RWPE2 (cell line): ENCODE data around the gene VSTM5.

Experiments
- ATAC-seq: fragments of 200-7000 bp; cut with Tn5 transposase; 3 replicates; pipeline ENCODE4 v1.9.1; 2021; ENCODE audit warnings: low read depth
- DNase-seq: peaks from one replicate; pipeline ENCODE4 v3.0.0-alpha.2; 2020; ENCODE audit warnings: low spot score
- H3K27ac ChIP-seq: fragments of 450-650 bp; 2 replicates; pipeline ENCODE4 v1.5.1; 2017; ENCODE audit warnings: mild to moderate bottlenecking; ENCODE audit not compliant: poor library complexity, severe bottlenecking
- H3K27me3 ChIP-seq: fragments of 250-450 bp; sonication (Bioruptor Pico); 2 replicates; pipeline ENCODE4 v1.5.1; 2021; ENCODE audit warnings: mild to moderate bottlenecking, moderate library complexity; ENCODE audit not compliant: insufficient read depth, poor library complexity, severe bottlenecking
- H3K36me3 ChIP-seq: fragments of 250-450 bp; sonication (Bioruptor Pico); 2 replicates; pipeline ENCODE4 v1.5.1; 2020; ENCODE audit warnings: low read depth, mild to moderate bottlenecking, moderate library complexity
- H3K4me1 ChIP-seq: fragments of 250-450 bp; sonication (Bioruptor Pico); 2 replicates; pipeline ENCODE4 v1.5.1; 2021; ENCODE audit warnings: mild to moderate bottlenecking, moderate library complexity; ENCODE audit not compliant: insufficient read depth, poor library complexity, severe bottlenecking
- H3K4me3 ChIP-seq: fragments of 250-450 bp; sonication (Bioruptor Pico); 2 replicates; pipeline ENCODE4 v1.5.1; 2021; ENCODE audit warnings: mild to moderate bottlenecking, moderate library complexity; ENCODE audit not compliant: severe bottlenecking
- H3K9me3 ChIP-seq: fragments of 250-450 bp; sonication (Bioruptor Pico); 2 replicates; pipeline ENCODE4 v1.5.1; 2021; ENCODE audit warnings: mild to moderate bottlenecking, moderate library complexity; ENCODE audit not compliant: severe bottlenecking
- CTCF ChIP-seq: fragments of 450-650 bp; IDR thresholded peaks from one replicate; pipeline ENCODE4 v1.5.1; 2017; ENCODE audit warnings: mild to moderate bottlenecking, moderate library complexity; ENCODE audit not compliant: poor library complexity, severe bottlenecking

The VSTM5 gene

DNA sequence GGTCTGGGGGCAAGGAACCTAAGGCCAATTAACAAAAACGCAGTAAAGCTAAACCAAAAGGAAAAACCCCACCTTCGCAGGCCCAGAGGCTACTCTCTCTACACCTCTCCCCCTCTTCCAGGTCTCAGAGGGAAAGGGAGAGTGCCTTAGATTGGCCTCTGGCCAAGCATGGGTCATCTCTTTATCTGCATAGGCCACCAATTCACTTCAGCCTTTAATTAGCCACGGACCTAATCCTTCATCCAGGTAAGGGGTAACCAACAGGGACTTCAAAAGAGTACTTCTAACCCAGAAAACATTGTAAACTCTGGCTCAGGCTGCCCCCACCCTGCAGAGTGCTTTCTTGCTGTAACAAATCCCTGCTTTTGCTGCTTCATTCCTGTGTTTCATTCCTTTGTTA is 9.4 kb downstream of the VSTM5 start:
- H3K27me3 ChIP-seq = no peaks in the 10 kb centered on the region
- no peak for ATAC-seq
- TF ChIP-seq CTCF = no peak
- no peak overlapping the region for H3K27ac ChIP-seq
- no peaks in the 10 kb centered on the region for H3K36me3 ChIP-seq
- no peak overlapping the region for H3K4me3 ChIP-seq
- H3K9me3 ChIP-seq = no peaks in the 10 kb centered on the region
- DNase-seq = no peak
- H3K4me1 ChIP-seq = no peaks in the 10 kb centered on the region

DNA sequence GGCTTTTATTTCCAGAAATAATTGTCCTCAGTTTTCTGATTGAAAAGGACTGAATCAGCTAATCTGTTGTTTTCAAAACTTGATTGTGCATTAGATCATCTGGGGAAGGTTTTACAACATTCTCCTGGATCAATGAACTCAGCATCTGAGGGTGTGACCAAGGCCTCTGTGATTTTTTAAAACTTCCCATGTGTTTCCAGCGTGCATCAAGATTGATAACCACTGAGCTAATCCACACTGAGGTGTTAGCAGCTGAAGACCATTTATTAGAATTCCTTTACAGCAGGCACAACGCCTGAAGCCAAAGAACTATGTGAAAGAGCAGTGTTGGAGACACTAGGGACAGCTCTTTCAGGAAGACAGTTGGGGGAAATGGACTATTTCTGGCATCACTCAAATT is 10.2 kb downstream of the VSTM5 start:
- Histone ChIP-seq H3K27me3 (no peaks in the 10 kb centered on the region), H3K9me3 (no peaks in the 10 kb centered on the region), H3K4me3 (no peak overlapping the region), H3K27ac (no peak overlapping the region), H3K4me1 (no peaks in the 10 kb centered on the region), H3K36me3 (no peaks in the 10 kb centered on the region)
- DNase-seq (no peak), ATAC-seq (no peak)
- no peak for TF ChIP-seq CTCF

GRCh38 chr11:93838967-93839366 is 11.5 kb downstream of the VSTM5 start:
- DNase-seq (no peak), ATAC-seq (no peak)
- Histone ChIP-seq H3K9me3 (no peaks in the 10 kb centered on the region), H3K27me3 (no peaks in the 10 kb centered on the region), H3K4me1 (no peaks in the 10 kb centered on the region), H3K27ac (no peak overlapping the region), H3K36me3 (no peaks in the 10 kb centered on the region), H3K4me3 (no peak overlapping the region)
- TF ChIP-seq CTCF = no peak

- Histone ChIP-seq H3K27ac (no peak overlapping the region), H3K4me1 (no peaks in the 10 kb centered on the region), H3K4me3 (no peak overlapping the region), H3K36me3 (no peaks in the 10 kb centered on the region), H3K9me3 (no peaks in the 10 kb centered on the region), H3K27me3 (no peaks in the 10 kb centered on the region)
- TF ChIP-seq CTCF = no peak
- no peak for ATAC-seq
- DNase-seq = no peak
Observed at GRCh38 chr11:93832780-93833179, 17.6 kb downstream of the VSTM5 start.

DNA sequence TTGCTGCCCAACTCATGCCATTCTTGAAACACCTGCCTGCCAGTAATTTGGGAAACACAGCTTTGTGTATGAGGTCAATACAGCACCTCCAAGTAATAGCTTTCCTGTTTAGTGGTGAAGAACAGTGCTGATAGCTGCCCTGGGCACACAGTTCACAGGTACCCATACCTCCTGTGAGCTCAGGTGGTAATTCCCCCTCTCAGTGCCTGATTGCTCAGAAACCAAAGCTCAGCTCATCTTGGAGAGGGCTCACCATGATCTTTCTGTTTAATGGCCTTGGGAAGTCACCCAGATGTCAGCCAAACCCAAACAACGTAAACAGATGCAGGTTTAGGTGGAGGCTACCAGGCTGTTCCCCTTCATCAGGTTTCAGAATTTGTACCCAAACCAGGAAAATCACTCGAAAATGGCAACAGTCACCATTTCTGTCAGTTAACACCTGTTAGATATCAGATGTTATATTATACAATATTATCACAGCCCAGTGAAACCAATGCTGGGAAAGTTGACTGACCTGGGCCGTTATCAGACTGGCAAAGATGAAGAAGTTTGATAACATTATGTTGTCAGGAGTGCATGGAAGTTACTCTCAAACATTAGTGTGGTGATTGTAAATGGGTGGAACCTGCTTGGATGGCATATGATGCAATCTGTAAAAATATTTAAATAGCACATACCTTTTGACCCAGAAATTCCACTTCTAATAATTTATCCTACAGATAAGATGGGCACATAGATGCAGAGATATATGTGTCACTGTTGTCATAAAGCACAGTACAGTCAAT is 18.9 kb downstream of the VSTM5 start:
- no peaks in the 10 kb centered on the region for H3K4me1 ChIP-seq
- no peak overlapping the region for H3K27ac ChIP-seq
- no peaks in the 10 kb centered on the region for H3K27me3 ChIP-seq
- H3K36me3 ChIP-seq = no peaks in the 10 kb centered on the region
- ATAC-seq (no peak), DNase-seq (no peak)
- TF ChIP-seq CTCF = no peak
- H3K9me3 ChIP-seq = no peaks in the 10 kb centered on the region
- no peak overlapping the region for H3K4me3 ChIP-seq
